Measurements from ENCODE around the gene CCNY.

GRCh38 chr10:35428521-35428920 lies 92.2 kb downstream of the CCNY start:
- TF ChIP-seq CTCF (IDR thresholded peaks at IDR 0.05) (no peak), POLR2A (IDR thresholded peaks at IDR 0.05) (no peak), POLR2AphosphoS5 (IDR thresholded peaks at IDR 0.05) (no peak)

Measured in prostate gland (tissue), 2 donors.